Astrocyte of the spinal cord (primary cell): Measurements from ENCODE around the gene CCDC192.

Source experiments
- DNase-seq: peaks from one replicate; pipeline ENCODE4 v3.0.0; 2011; ENCODE audit warnings: low read depth, low spot score
- H3K4me3 ChIP-seq: 2 replicates; pipeline ENCODE4 v1.5.1; 2011; ENCODE audit warnings: low read depth, mild to moderate bottlenecking, low read length, moderate library complexity
- CTCF ChIP-seq: IDR thresholded peaks from 2 replicates; pipeline ENCODE4 v1.5.1; 2012; ENCODE audit warnings: low read depth, mild to moderate bottlenecking, low read length, inconsistent platforms
- in situ Hi-C: cut with HindIII; loops from 2 replicates; pipeline ENCODE4 v1.10.0; 2017; ENCODE audit warnings: low sequenced_read_pairs

Gene CCDC192

GRCh38 chr5:127826011-127826410, 122.8 kb downstream of the CCDC192 start:
- DNase-seq, result peak; percentile 60
- TF ChIP-seq CTCF, result no peak
- in situ Hi-C loops, result no loop called here
- H3K4me3 ChIP-seq, result no peak overlapping the region

GRCh38 chr5:127827451-127827850, 124.3 kb downstream of the CCDC192 start:
- DNase-seq, result no peak
- in situ Hi-C loops, result no loop called here
- TF ChIP-seq CTCF, result no peak
- no peak overlapping the region for H3K4me3 ChIP-seq

- no peak for DNase-seq
Observed at GRCh38 chr5:127830157-127830556, 127.0 kb downstream of the CCDC192 start.

GRCh38 chr5:127830829-127831598, 127.8 kb downstream of the CCDC192 start:
- no peak for TF ChIP-seq CTCF
- DNase-seq, result no peak
- H3K4me3 ChIP-seq, result no peak overlapping the region
- in situ Hi-C loops, result no loop called here

More at GRCh38 chr5:127830157-127830556, 127.0 kb downstream of the CCDC192 start:
- H3K4me3 ChIP-seq, result no peak overlapping the region
- no peak for TF ChIP-seq CTCF
- in situ Hi-C loops, result no loop called here

GRCh38 chr5:127832067-127832466, 128.9 kb downstream of the CCDC192 start:
- in situ Hi-C loops, result no loop called here
- no peak for TF ChIP-seq CTCF
- no peak for DNase-seq
- H3K4me3 ChIP-seq, result no peak overlapping the region

- DNase-seq, result no peak
- no peak for TF ChIP-seq CTCF
- in situ Hi-C loops, result no loop called here
- H3K4me3 ChIP-seq, result no peak overlapping the region
Observed at GRCh38 chr5:127834094-127834531, 130.9 kb downstream of the CCDC192 start.
